Erythroblast (primary cell): Measurements from ENCODE around the gene LIX1.

Experiments used
- GATA1 ChIP-seq: IDR thresholded peaks from 2 replicates; pipeline ENCODE4 v1.6.1; 2011; ENCODE audit warnings: low read depth, mild to moderate bottlenecking, control low read depth, low read length, moderate library complexity
- POLR2A ChIP-seq: IDR thresholded peaks from 2 replicates; pipeline ENCODE4 v1.6.1; 2011; ENCODE audit warnings: mild to moderate bottlenecking, low read length

- TF ChIP-seq POLR2A (no peak), GATA1 (no peak)
Observed at GRCh38 chr5:97087138-97087537, 55.3 kb downstream of the LIX1 start.
